Cardiac muscle cell (in vitro differentiated cells and primary cell): ENCODE data around the gene THG1L. TPM values are rescaled to one million over a fixed set of nuclear protein-coding genes. Genes with fewer than 3 reads are reported as not detected.
A peak's percentile ranks its signal among the peaks of the same experiment; 100 is the strongest.

Experiments used
- DNase-seq, 2 donors: peaks; one replicate each; pipeline versions ENCODE4 v3.0.0 to v3.0.0-alpha.2; 2010 to 2017; ENCODE audit warnings: low read depth in 1 of 2, low spot score in 1 of 2
- H3K27ac ChIP-seq: fragments of 200-600 bp; sonication (generic); 2 replicates; pipeline ENCODE4 v1.5.1; 2016
- H3K27me3 ChIP-seq: fragments of 200-600 bp; sonication (generic); 2 replicates; pipeline ENCODE4 v1.6.0; 2016; ENCODE audit warnings: control low read depth
- H3K36me3 ChIP-seq: fragments of 200-600 bp; sonication (generic); 2 replicates; pipeline ENCODE4 v1.5.1; 2016; ENCODE audit warnings: control low read depth
- H3K4me1 ChIP-seq: fragments of 200-600 bp; sonication (generic); 2 replicates; pipeline ENCODE4 v1.8.1; 2017; ENCODE audit warnings: low read depth, mild to moderate bottlenecking, mixed run types
- H3K4me3 ChIP-seq: fragments of 200-600 bp; sonication (generic); 2 replicates; pipeline ENCODE4 v1.5.1; 2016; ENCODE audit warnings: mild to moderate bottlenecking
- H3K9me3 ChIP-seq: fragments of 200-600 bp; sonication (generic); 2 replicates; pipeline ENCODE4 v1.5.1; 2017; ENCODE audit warnings: low read depth, mild to moderate bottlenecking, control low read depth
- polyA plus RNA-seq: library from polyadenylated mRNA; unstranded; fragments of >200 nt; fragmentation: Nextera tagmentation; extraction: Ambion mirVana; gene quantifications from 2 replicates; pipeline ENCODE4 v1.2.1, GENCODE V29; 2016
- total RNA-seq: library from RNA; depleted of rRNA; stranded (reverse); fragments of >200 nt; gene quantifications from 2 replicates; pipeline ENCODE4 v1.2.3, GENCODE V29; 2016
- TF ChIP-seq, protein P1 (sequence below): IDR thresholded peaks from 2 replicates; pipeline ENCODE4 v1.5.1; 2012; ENCODE audit warnings: low read depth, mild to moderate bottlenecking, low read length

The THG1L gene
- total and polyA plus RNA-seq, 2 experiments from 2014 or later: 6.1 to 10.0 TPM

- TF ChIP-seq, protein P1, sequence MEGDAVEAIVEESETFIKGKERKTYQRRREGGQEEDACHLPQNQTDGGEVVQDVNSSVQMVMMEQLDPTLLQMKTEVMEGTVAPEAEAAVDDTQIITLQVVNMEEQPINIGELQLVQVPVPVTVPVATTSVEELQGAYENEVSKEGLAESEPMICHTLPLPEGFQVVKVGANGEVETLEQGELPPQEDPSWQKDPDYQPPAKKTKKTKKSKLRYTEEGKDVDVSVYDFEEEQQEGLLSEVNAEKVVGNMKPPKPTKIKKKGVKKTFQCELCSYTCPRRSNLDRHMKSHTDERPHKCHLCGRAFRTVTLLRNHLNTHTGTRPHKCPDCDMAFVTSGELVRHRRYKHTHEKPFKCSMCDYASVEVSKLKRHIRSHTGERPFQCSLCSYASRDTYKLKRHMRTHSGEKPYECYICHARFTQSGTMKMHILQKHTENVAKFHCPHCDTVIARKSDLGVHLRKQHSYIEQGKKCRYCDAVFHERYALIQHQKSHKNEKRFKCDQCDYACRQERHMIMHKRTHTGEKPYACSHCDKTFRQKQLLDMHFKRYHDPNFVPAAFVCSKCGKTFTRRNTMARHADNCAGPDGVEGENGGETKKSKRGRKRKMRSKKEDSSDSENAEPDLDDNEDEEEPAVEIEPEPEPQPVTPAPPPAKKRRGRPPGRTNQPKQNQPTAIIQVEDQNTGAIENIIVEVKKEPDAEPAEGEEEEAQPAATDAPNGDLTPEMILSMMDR: peak; percentile 45
- Histone ChIP-seq H3K27me3 (no peaks in the 10 kb centered on the region), H3K4me3 (no peak overlapping the region), H3K4me1 (no peaks in the 10 kb centered on the region), H3K36me3 (no peaks in the 10 kb centered on the region), H3K27ac (no peak overlapping the region), H3K9me3 (no peaks in the 10 kb centered on the region)
- peak; percentile 18 to 47 for DNase-seq
Measured at GRCh38 chr5:157740229-157740610, 9.0 kb downstream of the THG1L start.

- Histone ChIP-seq H3K36me3 (no peaks in the 10 kb centered on the region), H3K27ac (no peak overlapping the region), H3K27me3 (no peaks in the 10 kb centered on the region), H3K4me3 (no peak overlapping the region), H3K4me1 (no peaks in the 10 kb centered on the region), H3K9me3 (no peaks in the 10 kb centered on the region)
- DNase-seq: no peak
- TF ChIP-seq, protein P1: no peak
Measured at GRCh38 chr5:157741131-157741530, 9.9 kb downstream of the THG1L start.

DNA sequence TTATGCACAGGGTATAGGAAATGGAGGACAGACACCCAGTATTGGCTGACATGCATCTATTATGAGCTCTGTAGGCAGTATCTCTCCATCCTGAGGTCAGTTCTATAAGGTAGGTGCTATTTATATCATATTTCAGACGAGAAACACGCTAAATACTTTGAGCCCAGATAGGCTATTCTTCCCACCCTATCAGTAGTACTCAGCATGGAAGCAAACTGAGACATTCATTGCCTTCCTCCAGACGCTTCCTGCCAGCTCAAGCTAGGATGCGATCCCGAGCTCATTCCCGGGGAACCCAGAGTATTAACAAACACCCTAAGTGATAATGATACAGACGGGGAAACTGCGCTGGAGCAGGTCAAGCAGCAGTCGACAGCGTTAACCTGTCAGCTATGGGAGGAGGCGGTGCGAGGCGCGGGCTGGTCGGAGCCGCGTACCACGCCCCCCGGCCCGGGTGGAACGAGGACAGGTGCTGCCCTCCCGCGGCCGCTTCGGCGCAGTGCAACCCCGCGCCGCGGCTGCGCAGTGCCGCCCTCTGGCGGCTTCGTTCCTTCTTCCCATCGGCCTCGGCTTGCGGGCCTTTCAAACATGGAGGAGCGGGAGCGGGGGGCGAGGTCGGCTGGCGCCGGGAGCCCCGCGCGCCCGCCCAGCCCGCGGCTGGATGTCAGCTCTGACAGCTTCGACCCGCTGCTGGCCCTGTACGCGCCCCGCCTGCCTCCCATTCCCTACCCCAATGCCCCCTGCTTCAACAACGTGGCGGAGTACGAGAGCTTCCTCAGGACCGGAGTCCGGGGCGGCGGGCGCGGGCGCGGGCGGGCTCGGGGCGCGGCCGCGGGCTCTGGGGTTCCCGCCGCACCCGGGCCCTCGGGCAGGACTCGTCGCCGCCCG, 12.2 kb downstream of the THG1L start, which contains the start of gene LSM11:
Gene LSM11, plus strand, starts transcription at position 550 of the 888 bp plus-strand sequence. Its CDS starts 39 bp downstream, at position 589.
- TF ChIP-seq, protein P1: peak; percentile 99

DNA sequence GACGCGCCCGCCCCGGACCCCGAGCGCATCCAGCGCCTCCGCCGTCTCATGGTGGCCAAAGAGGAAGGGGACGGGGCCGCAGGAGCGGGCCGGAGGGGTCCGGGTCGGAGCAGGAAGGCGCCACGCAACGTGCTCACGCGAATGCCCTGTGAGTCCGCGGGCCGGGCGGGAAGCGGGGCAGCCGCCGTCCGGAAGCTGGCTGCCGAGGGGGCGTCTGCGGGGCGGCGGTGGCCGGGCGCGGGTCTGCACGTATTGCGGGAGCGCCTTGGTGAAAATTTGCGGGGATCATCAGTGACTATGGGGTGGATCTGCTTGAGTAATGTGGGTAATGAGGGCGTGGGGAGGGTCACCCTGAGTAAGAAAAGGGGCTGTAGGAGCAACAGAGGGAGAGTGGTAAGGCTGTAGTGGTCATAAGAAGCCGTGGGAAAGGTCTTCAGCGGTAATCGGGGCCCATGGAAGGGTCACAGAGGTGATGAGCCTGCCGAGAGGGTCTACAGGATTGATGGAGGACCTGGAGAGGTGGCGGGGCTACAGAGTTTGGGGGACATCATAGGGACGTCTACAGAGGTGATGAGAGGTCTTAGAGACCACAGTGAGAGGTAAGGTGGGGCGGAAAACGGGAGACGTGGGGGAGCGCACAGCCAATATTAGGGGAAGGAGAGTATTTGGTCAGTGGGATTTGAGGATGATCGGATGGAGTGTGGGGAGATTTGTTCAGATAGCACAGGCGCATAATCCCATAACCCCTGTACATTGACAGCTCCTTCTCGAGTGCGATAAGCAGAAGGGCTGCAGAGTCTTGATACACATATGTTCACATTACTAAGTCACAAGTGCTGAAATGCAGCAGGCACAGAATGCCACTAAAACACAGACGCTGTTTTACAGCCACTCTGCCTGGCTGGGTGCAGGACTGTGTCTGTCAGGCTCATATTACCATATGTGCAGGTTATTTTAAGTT, 13.1 kb downstream of the THG1L start:
- DNase-seq: peak in 1 of 2 donors; percentile 49
- H3K27me3 ChIP-seq: no peaks in the 10 kb centered on the region
- no peaks in the 10 kb centered on the region for H3K9me3 ChIP-seq
- no peak overlapping the region for H3K27ac ChIP-seq
- H3K36me3 ChIP-seq: no peaks in the 10 kb centered on the region
- H3K4me3 ChIP-seq: peak overlapping the region; percentile 69
- TF ChIP-seq, protein P1: no peak
- H3K4me1 ChIP-seq: no peaks in the 10 kb centered on the region

More for the DNA sequence above, 12.2 kb downstream of the THG1L start, which contains the start of gene LSM11:
- H3K4me3 ChIP-seq: peak within 1 kb of the TSS; percentile 69
- H3K9me3 ChIP-seq: no peaks in the 10 kb centered on the region
- no peaks in the 10 kb centered on the region for H3K27me3 ChIP-seq
- no peaks in the 10 kb centered on the region for H3K4me1 ChIP-seq
- peak; percentile 87 to 92 for DNase-seq
- H3K27ac ChIP-seq: no peak within 1 kb of the TSS
- no peaks in the 10 kb centered on the region for H3K36me3 ChIP-seq

GRCh38 chr5:157745041-157745456, 13.8 kb downstream of the THG1L start:
- Histone ChIP-seq H3K27ac (no peak overlapping the region), H3K27me3 (no peaks in the 10 kb centered on the region), H3K36me3 (no peaks in the 10 kb centered on the region), H3K9me3 (no peaks in the 10 kb centered on the region), H3K4me1 (no peaks in the 10 kb centered on the region), H3K4me3 (no peak overlapping the region)
- DNase-seq: no peak
- TF ChIP-seq, protein P1: no peak
